IMR-90 (cell line): Measurements from ENCODE around the gene EGFR. TPM values are rescaled to one million over a fixed set of nuclear protein-coding genes. Genes with fewer than 3 reads are reported as not detected.

Experiments used
- ATAC-seq: fragments of 200-7000 bp; cut with Tn5 transposase; 2 replicates; pipeline ENCODE4 v1.9.1; 2020; ENCODE audit warnings: low read depth, mild to moderate bottlenecking, moderate library complexity
- BruUV-seq: library from RNA; stranded (reverse); fragments of 400-500 nt; replicated peaks from 2 replicates; lab custom pipeline; 2021; lab: Mats Ljungman, UMichigan
- CTCF ChIA-PET: fragments of 300-600 bp; formaldehyde crosslinking; extraction: SDS; loops from one replicate; lab custom pipeline; 2021; ENCODE audit warnings: antibody characterized with exemption; lab: Yijun Ruan, JAX
- POLR2A ChIA-PET: fragments of 300-600 bp; sonication (Branson Sonifier 250); formaldehyde crosslinking; loops from one replicate; lab custom pipeline; 2022; ENCODE audit warnings: antibody characterized with exemption; ENCODE audit not compliant: unreplicated experiment; lab: Charles Lee
- DNase-seq: peaks from one replicate; pipeline ENCODE4 v3.0.0; 2013
- H2AFZ ChIP-seq: replicated peaks from 2 replicates; pipeline ENCODE3; 2013; ENCODE audit warnings: low read length, mild to moderate bottlenecking; ENCODE audit not compliant: poor library complexity
- H2AK5ac ChIP-seq: 2 replicates; pipeline ENCODE4 v1.6.1; 2013; ENCODE audit warnings: low read depth, low read length, inconsistent platforms
- H2AK9ac ChIP-seq: replicated peaks from 2 replicates; pipeline ENCODE3; 2013; ENCODE audit warnings: mild to moderate bottlenecking, low read depth, low read length, moderate library complexity; ENCODE audit not compliant: poor library complexity
- H2BK120ac ChIP-seq: 2 replicates; pipeline ENCODE4 v1.6.1; 2013; ENCODE audit warnings: low read depth, low read length, inconsistent platforms
- H2BK15ac ChIP-seq: 3 replicates; pipeline ENCODE4 v1.6.1; 2013; ENCODE audit warnings: low read depth, low read length, inconsistent platforms
- H2BK20ac ChIP-seq: 2 replicates; pipeline ENCODE4 v1.6.1; 2013; ENCODE audit warnings: low read depth, mild to moderate bottlenecking, inconsistent platforms, low read length, moderate library complexity
- H2BK5ac ChIP-seq: 2 replicates; pipeline ENCODE4 v1.6.1; 2013; ENCODE audit warnings: mild to moderate bottlenecking, low read depth, low read length, inconsistent platforms; ENCODE audit not compliant: poor library complexity, severe bottlenecking
- H3K14ac ChIP-seq: replicated peaks from 2 replicates; pipeline ENCODE4 v1.6.1; 2013; ENCODE audit warnings: low read depth, low read length, inconsistent platforms
- H3K18ac ChIP-seq: 2 replicates; pipeline ENCODE4 v1.6.1; 2013; ENCODE audit warnings: low read depth, low read length, control low read depth
- H3K23ac ChIP-seq: 2 replicates; pipeline ENCODE4 v1.6.1; 2013; ENCODE audit warnings: low read depth, low read length, inconsistent platforms
- H3K27ac ChIP-seq: 2 replicates; pipeline ENCODE4 v1.5.1; 2013; ENCODE audit warnings: mild to moderate bottlenecking, control low read depth, low read length; ENCODE audit not compliant: insufficient read depth
- H3K27me3 ChIP-seq: 2 replicates; pipeline ENCODE4 v1.6.1; 2013; ENCODE audit warnings: low read length; ENCODE audit not compliant: control insufficient read depth, insufficient read depth
- H3K36me3 ChIP-seq: 2 replicates; pipeline ENCODE4 v1.6.1; 2013; ENCODE audit warnings: low read length, mixed read lengths; ENCODE audit not compliant: control insufficient read depth, insufficient read depth
- H3K4ac ChIP-seq: 2 replicates; pipeline ENCODE4 v1.6.1; 2013; ENCODE audit warnings: low read depth, low read length, inconsistent platforms
- H3K4me1 ChIP-seq: 2 replicates; pipeline ENCODE4 v1.6.1; 2013; ENCODE audit warnings: low read length, mixed read lengths; ENCODE audit not compliant: control insufficient read depth, insufficient read depth
- H3K4me2 ChIP-seq: 2 replicates; pipeline ENCODE4 v1.6.1; 2013; ENCODE audit warnings: low read depth, mild to moderate bottlenecking, control low read depth, low read length, moderate library complexity
- H3K4me3 ChIP-seq: 2 replicates; pipeline ENCODE4 v1.5.1; 2013; ENCODE audit warnings: low read depth, mild to moderate bottlenecking, control low read depth, low read length, moderate library complexity; ENCODE audit not compliant: insufficient read depth
- H3K56ac ChIP-seq: 2 replicates; pipeline ENCODE4 v1.6.1; 2013; ENCODE audit warnings: low read length, inconsistent platforms; ENCODE audit not compliant: insufficient read depth; ENCODE audit errors: extremely low read depth
- H3K79me1 ChIP-seq, 2 experiments: 2 replicates each; pipeline ENCODE4 v1.6.1; 2013; ENCODE audit warnings: low read length in 2 of 2, inconsistent platforms in 1 of 2, low read depth in 1 of 2
- H3K9ac ChIP-seq: 2 replicates; pipeline ENCODE4 v1.6.1; 2013; ENCODE audit warnings: low read depth, low read length, control low read depth
- H3K9me1 ChIP-seq: 2 replicates; pipeline ENCODE4 v1.6.1; 2013; ENCODE audit warnings: low read length, inconsistent platforms; ENCODE audit not compliant: insufficient read depth
- H3K9me3 ChIP-seq: 2 replicates; pipeline ENCODE4 v1.6.1; 2013; ENCODE audit warnings: low read length; ENCODE audit not compliant: control insufficient read depth, insufficient read depth
- H4K20me1 ChIP-seq: 2 replicates; pipeline ENCODE4 v1.6.1; 2013; ENCODE audit warnings: low read length, inconsistent platforms; ENCODE audit not compliant: insufficient read depth
- H4K5ac ChIP-seq: 2 replicates; pipeline ENCODE4 v1.6.1; 2013; ENCODE audit warnings: mild to moderate bottlenecking, low read depth, low read length, control low read depth
- H4K8ac ChIP-seq, 2 experiments: 2 replicates each; pipeline ENCODE4 v1.6.1; 2013; ENCODE audit warnings: low read depth in 2 of 2, low read length in 2 of 2, control low read depth in 1 of 2, inconsistent platforms in 1 of 2
- H4K91ac ChIP-seq: 2 replicates; pipeline ENCODE4 v1.6.1; 2013; ENCODE audit warnings: low read depth, low read length, inconsistent platforms; ENCODE audit not compliant: insufficient read depth
- BHLHE40 ChIP-seq: fragments of 150-350 bp; IDR thresholded peaks from 2 replicates; pipeline ENCODE4 v1.6.1; 2016; ENCODE audit warnings: mild to moderate bottlenecking, low read depth, low read length
- CEBPB ChIP-seq: IDR thresholded peaks from 2 replicates; pipeline ENCODE4 v1.6.1; 2012; ENCODE audit warnings: low read depth, low read length, improper control_type of control experiment
- CHD1 ChIP-seq: IDR thresholded peaks from 2 replicates; pipeline ENCODE4 v1.6.1; 2012; ENCODE audit warnings: low read depth, low read length, improper control_type of control experiment
- CTCF ChIP-seq: conservative IDR thresholded peaks from 2 replicates; pipeline ENCODE4 v1.5.1; 2012; ENCODE audit warnings: mild to moderate bottlenecking, low read depth, low read length, improper control_type of control experiment
- FOS ChIP-seq: fragments of 150-350 bp; IDR thresholded peaks from 2 replicates; pipeline ENCODE4 v1.6.1; 2016; ENCODE audit warnings: low read depth, low read length
- MAFK ChIP-seq: IDR thresholded peaks from 2 replicates; pipeline ENCODE4 v1.6.1; 2012; ENCODE audit warnings: low read depth, low read length, improper control_type of control experiment
- MAZ ChIP-seq: IDR thresholded peaks from 2 replicates; pipeline ENCODE4 v1.6.1; 2012; ENCODE audit warnings: low read depth, mild to moderate bottlenecking, low read length, improper control_type of control experiment, moderate library complexity, borderline replicate concordance
- MXI1 ChIP-seq: IDR thresholded peaks from 2 replicates; pipeline ENCODE4 v1.6.1; 2012; ENCODE audit warnings: low read depth, mild to moderate bottlenecking, low read length, moderate library complexity, borderline replicate concordance
- NFE2L2 ChIP-seq: fragments of 150-350 bp; IDR thresholded peaks from 2 replicates; pipeline ENCODE4 v1.6.1; 2016; ENCODE audit warnings: low read depth, mild to moderate bottlenecking, low read length
- POLR2A ChIP-seq: IDR thresholded peaks from 2 replicates; pipeline ENCODE4 v1.6.1; 2012; ENCODE audit warnings: mild to moderate bottlenecking, low read depth, low read length
- RAD21 ChIP-seq: IDR thresholded peaks from 2 replicates; pipeline ENCODE4 v1.6.1; 2012; ENCODE audit warnings: low read length, improper control_type of control experiment
- RCOR1 ChIP-seq: IDR thresholded peaks from 2 replicates; pipeline ENCODE4 v1.6.1; 2012; ENCODE audit warnings: mild to moderate bottlenecking, low read length, improper control_type of control experiment; ENCODE audit not compliant: insufficient replicate concordance
- RFX5 ChIP-seq: IDR thresholded peaks from 2 replicates; pipeline ENCODE4 v1.8.0; 2012; ENCODE audit warnings: low read depth, mild to moderate bottlenecking, low read length, moderate library complexity
- SMC3 ChIP-seq: fragments of 150-350 bp; IDR thresholded peaks from 2 replicates; pipeline ENCODE4 v1.6.1; 2016; ENCODE audit warnings: low read depth, mild to moderate bottlenecking, antibody characterized with exemption, low read length, moderate library complexity
- USF2 ChIP-seq: fragments of 150-350 bp; IDR thresholded peaks from 2 replicates; pipeline ENCODE4 v1.6.1; 2017; ENCODE audit warnings: mild to moderate bottlenecking, antibody characterized with exemption, low read length, low read depth
- WGBS, 2 experiments: methylation state at CpG; one replicate each; pipeline versions ENCODE4 v1.1.5 to v1.1.7; 2013; ENCODE audit warnings: missing lambda C conversion rate in 2 of 2; ENCODE audit not compliant: insufficient read length in 1 of 2; ENCODE audit errors: extremely low coverage in 2 of 2; 5-methylcytosine and 5-hydroxymethylcytosine counted together
- dilution Hi-C: fragments of 300-500 bp; cut with HindIII; formaldehyde crosslinking; loops from one replicate; pipeline ENCODE4 v1.14.3; 2018; ENCODE audit warnings: low sequenced_read_pairs; ENCODE audit not compliant: unreplicated experiment
- in situ Hi-C: fragments of 300-500 bp; cut with MboI; formaldehyde crosslinking; loops from 3 replicates; pipeline ENCODE4 v1.14.3; 2019; ENCODE audit warnings: low sequenced_read_pairs, inconsistent platforms, mixed read lengths
- intact Hi-C: fragments of 100-400 bp; cut with micrococcal nuclease; formaldehyde crosslinking; loops from 2 replicates; pipeline ENCODE4 v1.10.0; 2022
- polyA plus RNA-seq, 3 experiments: library from polyadenylated mRNA; depleted of rRNA; stranded (reverse); fragments of >200 nt; gene quantifications; 2 replicates each; pipeline ENCODE4 v1.2.3, GENCODE V29; 2012; ENCODE audit warnings: low replicate concordance in 1 of 3
- total RNA-seq: library from RNA; depleted of rRNA; stranded (reverse); fragments of >200 nt; gene quantifications from 2 replicates; pipeline ENCODE4 v1.2.3, GENCODE V29; 2012

EGFR gene
- total and polyA plus RNA-seq, 2 of the 4 experiments (the other 2 are of a cell fraction): 36.9 to 60.4 TPM

GRCh38 chr7:55150709-55151451, 132.1 kb downstream of the EGFR start (continued):
- TF ChIP-seq SMC3: no peak

GRCh38 chr7:55152516-55152915, 133.7 kb downstream of the EGFR start:
- Histone ChIP-seq H3K4me1 (peaks cover 7% of the 10 kb centered on the region), H3K36me3 (peaks cover 65% of the 10 kb centered on the region), H2BK20ac (no peak overlapping the region), H3K9me3 (no peaks in the 10 kb centered on the region), H2AK9ac (no peak overlapping the region), H2BK5ac (no peak overlapping the region), H3K9ac (no peak overlapping the region), H4K20me1 (no peaks in the 10 kb centered on the region), H2BK15ac (no peak overlapping the region), H3K4me3 (no peak overlapping the region), H3K4me2 (no peak overlapping the region), H3K27ac (no peak overlapping the region), H4K91ac (no peak overlapping the region), H3K14ac (no peak overlapping the region), H2AK5ac (no peak overlapping the region), H3K18ac (no peak overlapping the region), H2BK120ac (no peak overlapping the region), H3K9me1 (no peaks in the 10 kb centered on the region), H3K56ac (no peak overlapping the region), H4K8ac (no peak overlapping the region), H3K23ac (no peak overlapping the region), H3K79me1 (peaks cover 33 to 70% of the 10 kb centered on the region in 2 experiments), H4K5ac (no peak overlapping the region), H2AFZ (no peak overlapping the region), H3K4ac (no peak overlapping the region), H3K27me3 (no peaks in the 10 kb centered on the region)
- no peak for ATAC-seq
- dilution Hi-C loops: no loop called here
- TF ChIP-seq MAZ (no peak), RAD21 (no peak), POLR2A (no peak), RCOR1 (no peak), USF2 (no peak), MXI1 (no peak), CEBPB (no peak), CTCF (no peak), FOS (no peak), CHD1 (no peak), NFE2L2 (no peak), RFX5 (no peak), BHLHE40 (no peak), MAFK (no peak)
- no peak for DNase-seq
- in situ Hi-C loops: loop anchor here (25.0 kb wide), 1 partner anchor 365 kb away; no protein-coding TSS in a partner anchor
- WGBS, 2 experiments: 100% methylated on average over 3 of the region's 6 CpGs; no CpG with 5 or more reads in 1 of the 2 experiments
- CTCF ChIA-PET: no interaction called here
- intact Hi-C loops: no loop called here
- BruUV-seq: no TSS peak
- POLR2A ChIA-PET: no interaction called here
